Measurements from ENCODE around the gene RAD51D.

- TF ChIP-seq CTCF (IDR thresholded peaks at IDR 0.05) (no peak), RNF2 (IDR thresholded peaks at IDR 0.05; ENCODE audit: borderline replicate concordance, low read depth) (no peak), CBX2 (IDR thresholded peaks at IDR 0.05; ENCODE audit: borderline replicate concordance, low read depth) (no peak), MAX (IDR thresholded peaks at IDR 0.05) (no peak), POLR2A (IDR thresholded peaks at IDR 0.05; ENCODE audit: low read length) (no peak), EP300 (IDR thresholded peaks at IDR 0.05) (no peak), TP53 (CRISPR knock-in tag; IDR thresholded peaks at IDR 0.05) (no peak), CBX8 (IDR thresholded peaks at IDR 0.05) (no peak), SMC3 (IDR thresholded peaks at IDR 0.05) (no peak), NR3C1 (IDR thresholded peaks at IDR 0.05) (no peak), FOSL2 (IDR thresholded peaks at IDR 0.05) (no peak), FOSL2 (CRISPR knock-in tag; IDR thresholded peaks at IDR 0.05) (no peak), RCOR1 (IDR thresholded peaks at IDR 0.05; ENCODE audit: low read depth, low read length) (no peak), ESRRA (IDR thresholded peaks at IDR 0.05; ENCODE audit: borderline replicate concordance, low read length) (no peak), PHF8 (IDR thresholded peaks at IDR 0.05; ENCODE audit: borderline replicate concordance, low read depth) (no peak)
Observed at GRCh38 chr17:35132099-35132498, 12.4 kb upstream of the RAD51D start.
